GM18873 (cell line): Measurements from ENCODE around the gene TMEM260.
"Not testable (repeated sequence)": the region's sequence is repeated elsewhere in the genome, so short reads cannot be mapped to it uniquely, and the experiment has no call there.

Experiments used
- ATAC-seq: cut with Tn5 transposase; IDR thresholded peaks from one replicate; pipeline ENCODE4 v1.9.1; 2021; ENCODE audit warnings: mild to moderate bottlenecking, moderate library complexity, moderate number of reproducible peaks; ENCODE audit not compliant: unreplicated experiment, low FRiP score

TMEM260 gene

GRCh38 chr14:56666294-56666693 lies 86.7 kb downstream of the TMEM260 start:
- no peak for ATAC-seq

GRCh38 chr14:56666716-56667115 lies 87.1 kb downstream of the TMEM260 start:
- no peak for ATAC-seq

- ATAC-seq: not testable (repeated sequence)
Measured at GRCh38 chr14:56667290-56667689, 87.7 kb downstream of the TMEM260 start.

- ATAC-seq: no peak
Measured at GRCh38 chr14:56676042-56676441, 96.4 kb downstream of the TMEM260 start.

GRCh38 chr14:56678838-56679237 lies 99.2 kb downstream of the TMEM260 start:
- no peak for ATAC-seq

- ATAC-seq: no peak
Measured at GRCh38 chr14:56686416-56686815, 106.8 kb downstream of the TMEM260 start.

GRCh38 chr14:56687123-56687522 lies 107.5 kb downstream of the TMEM260 start:
- no peak for ATAC-seq

- no peak for ATAC-seq
Measured at GRCh38 chr14:56694609-56695008, 115.0 kb downstream of the TMEM260 start.

- ATAC-seq: not testable (repeated sequence)
Measured at GRCh38 chr14:56695216-56695615, 115.6 kb downstream of the TMEM260 start.
